HEK293 (cell line): Measurements from ENCODE around the gene SLC22A4.

Experiments
- CTCF ChIP-seq: fragments of 450-650 bp; formaldehyde crosslinking; IDR thresholded peaks from 2 replicates; pipeline ENCODE4 v1.5.1; 2016; ENCODE audit warnings: missing biosample characterization, missing genetic modification characterization
- HIC1 ChIP-seq: fragments of 450-650 bp; formaldehyde crosslinking; IDR thresholded peaks from 2 replicates; pipeline ENCODE4 v1.5.1; 2016; ENCODE audit warnings: missing biosample characterization, missing genetic modification characterization
- KLF1 ChIP-seq: fragments of 450-650 bp; formaldehyde crosslinking; IDR thresholded peaks from 2 replicates; pipeline ENCODE4 v1.5.1; 2016; ENCODE audit warnings: missing biosample characterization, missing genetic modification characterization
- KLF10 ChIP-seq: fragments of 450-650 bp; IDR thresholded peaks from 2 replicates; pipeline ENCODE4 v1.5.1; 2018; ENCODE audit warnings: missing biosample characterization, mild to moderate bottlenecking, missing genetic modification characterization
- KLF8 ChIP-seq: fragments of 450-650 bp; formaldehyde crosslinking; IDR thresholded peaks from 2 replicates; pipeline ENCODE4 v1.5.1; 2016; ENCODE audit warnings: missing biosample characterization, missing genetic modification characterization
- PRDM10 ChIP-seq: fragments of 450-650 bp; formaldehyde crosslinking; IDR thresholded peaks from 2 replicates; pipeline ENCODE4 v1.5.1; 2016; ENCODE audit warnings: missing biosample characterization, missing genetic modification characterization
- SETDB1 ChIP-seq: IDR thresholded peaks from one replicate; pipeline ENCODE4 v1.6.1; 2017; ENCODE audit warnings: mild to moderate bottlenecking, low read length, moderate library complexity, mixed read lengths; ENCODE audit not compliant: insufficient read length
- ZBTB48 ChIP-seq: fragments of 450-650 bp; formaldehyde crosslinking; IDR thresholded peaks from 2 replicates; pipeline ENCODE4 v1.5.1; 2016; ENCODE audit warnings: missing biosample characterization, missing genetic modification characterization
- ZBTB49 ChIP-seq: fragments of 450-650 bp; formaldehyde crosslinking; IDR thresholded peaks from 2 replicates; pipeline ENCODE4 v1.5.1; 2016; ENCODE audit warnings: missing biosample characterization, missing genetic modification characterization, low read depth
- ZBTB8A ChIP-seq: fragments of 450-650 bp; formaldehyde crosslinking; IDR thresholded peaks from 2 replicates; pipeline ENCODE4 v1.5.1; 2016; ENCODE audit warnings: missing biosample characterization, missing genetic modification characterization
- ZEB2 ChIP-seq: fragments of 450-650 bp; formaldehyde crosslinking; IDR thresholded peaks from 2 replicates; pipeline ENCODE4 v1.5.1; 2016; ENCODE audit warnings: missing biosample characterization, missing genetic modification characterization
- ZNF155 ChIP-seq: fragments of 450-650 bp; formaldehyde crosslinking; IDR thresholded peaks from 2 replicates; pipeline ENCODE4 v1.5.1; 2016; ENCODE audit warnings: missing biosample characterization, missing genetic modification characterization
- ZNF18 ChIP-seq: fragments of 450-650 bp; formaldehyde crosslinking; IDR thresholded peaks from 2 replicates; pipeline ENCODE4 v1.5.1; 2016; ENCODE audit warnings: missing biosample characterization, missing genetic modification characterization
- ZNF184 ChIP-seq: fragments of 450-650 bp; IDR thresholded peaks from 2 replicates; pipeline ENCODE4 v1.5.1; 2018; ENCODE audit warnings: missing biosample characterization, mild to moderate bottlenecking, missing genetic modification characterization
- ZNF211 ChIP-seq: fragments of 450-650 bp; formaldehyde crosslinking; IDR thresholded peaks from 2 replicates; pipeline ENCODE4 v1.5.1; 2016; ENCODE audit warnings: low read depth, missing biosample characterization, missing genetic modification characterization
- ZNF239 ChIP-seq: fragments of 450-650 bp; formaldehyde crosslinking; IDR thresholded peaks from 2 replicates; pipeline ENCODE4 v1.5.1; 2016; ENCODE audit warnings: missing biosample characterization, missing genetic modification characterization
- ZNF292 ChIP-seq: fragments of 450-650 bp; formaldehyde crosslinking; IDR thresholded peaks from 2 replicates; pipeline ENCODE4 v1.5.1; 2016; ENCODE audit warnings: low read depth, missing biosample characterization, missing genetic modification characterization, borderline replicate concordance
- ZNF398 ChIP-seq: fragments of 450-650 bp; formaldehyde crosslinking; IDR thresholded peaks from 2 replicates; pipeline ENCODE4 v1.5.1; 2017; ENCODE audit warnings: missing biosample characterization, missing genetic modification characterization
- ZNF600 ChIP-seq: fragments of 450-650 bp; formaldehyde crosslinking; IDR thresholded peaks from 2 replicates; pipeline ENCODE4 v1.5.1; 2016; ENCODE audit warnings: missing biosample characterization, missing genetic modification characterization
- ZNF621 ChIP-seq: fragments of 450-650 bp; formaldehyde crosslinking; IDR thresholded peaks from 2 replicates; pipeline ENCODE4 v1.5.1; 2017; ENCODE audit warnings: missing biosample characterization, missing genetic modification characterization
- ZNF664 ChIP-seq: fragments of 450-650 bp; formaldehyde crosslinking; IDR thresholded peaks from 2 replicates; pipeline ENCODE4 v1.5.1; 2016; ENCODE audit warnings: missing biosample characterization, missing genetic modification characterization
- ZNF692 ChIP-seq: fragments of 450-650 bp; formaldehyde crosslinking; IDR thresholded peaks from 2 replicates; pipeline ENCODE4 v1.5.1; 2016; ENCODE audit warnings: missing biosample characterization, missing genetic modification characterization
- ZSCAN23 ChIP-seq: fragments of 450-650 bp; formaldehyde crosslinking; IDR thresholded peaks from 2 replicates; pipeline ENCODE4 v1.5.1; 2016; ENCODE audit warnings: missing biosample characterization, missing genetic modification characterization

Gene SLC22A4

GRCh38 chr5:132293992-132294727, at the start of gene SLC22A4 (continued):
- TF ChIP-seq SETDB1 (no peak), KLF1 (peak; percentile 74; the same call in 1 of the 2 replicates), KLF8 (peak; percentile 56; the same call in 1 of the 2 replicates), ZNF18 (no peak), HIC1 (tag by site-specific recombination) (no peak), ZNF155 (no peak), ZSCAN23 (tag by site-specific recombination) (no peak), PRDM10 (tag by site-specific recombination) (peak; percentile 97), ZNF184 (tag by site-specific recombination) (peak; percentile 6; the same call in 1 of the 2 replicates), ZBTB48 (tag by site-specific recombination) (no peak), ZNF692 (tag by site-specific recombination) (peak; percentile 94; the same call in 1 of the 2 replicates), ZNF621 (no peak), KLF10 (tag by site-specific recombination) (peak; percentile 83), ZNF211 (tag by site-specific recombination) (no peak), ZNF292 (tag by site-specific recombination) (no peak), ZBTB49 (tag by site-specific recombination) (no peak), ZNF664 (tag by site-specific recombination) (no peak), ZEB2 (tag by site-specific recombination) (peak; percentile 6; the same call in 1 of the 2 replicates), CTCF (tag by site-specific recombination) (no peak; the same call in 1 of the 2 replicates), ZNF398 (tag by site-specific recombination) (no peak), ZNF239 (no peak; the same call in 1 of the 2 replicates), ZNF600 (tag by site-specific recombination) (0 out of 2 replicates have a peak, but pooled peaks have one; percentile 57), ZBTB8A (tag by site-specific recombination) (peak; percentile 89)
